A549 treated with Mapracorat at 1 μM for 4 hours (cell line): Measurements from ENCODE around the gene TNK2. TPM values are rescaled to one million over a fixed set of nuclear protein-coding genes. Genes with fewer than 3 reads are reported as not detected.

Experiments used
- total RNA-seq: library from RNA; stranded (reverse); fragments of 200-300 nt; extraction: Qiagen RNA extraction; gene quantifications from 5 replicates; pipeline ENCODE4 v1.2.3, GENCODE V29; 2022

TNK2 gene
- 17.6 to 30.7 TPM (median 24.4 TPM) in 5 replicates for total RNA-seq

GRCh38 chr3:195907934-195908693 is at the start of gene TNK2:
Gene TNK2 (minus strand): TSS chr3:195908551. CDS start chr3:195888588, 19,963 bp downstream.

Other genes with a start within 250 kb of the TNK2 start
- gene MUC20, start 187.6 kb downstream of the TNK2 start, total RNA-seq: 0.38 to 1.3 TPM (median 0.54 TPM) in 5 replicates
- 0.05 to 0.07 TPM in 2 of 5 replicates, not detected in the others for gene MUC4, start 96.6 kb downstream of the TNK2 start, total RNA-seq
- gene TFRC, start 173.5 kb upstream of the TNK2 start, total RNA-seq: 81.3 to 98.2 TPM (median 87.2 TPM) in 5 replicates